ENCODE data around the gene AUTS2. TPM values are rescaled to one million over a fixed set of nuclear protein-coding genes. Genes with fewer than 3 reads are reported as not detected.

AUTS2 gene
- total RNA-seq, 1 experiment from 2014 or later, result not detected

DNA sequence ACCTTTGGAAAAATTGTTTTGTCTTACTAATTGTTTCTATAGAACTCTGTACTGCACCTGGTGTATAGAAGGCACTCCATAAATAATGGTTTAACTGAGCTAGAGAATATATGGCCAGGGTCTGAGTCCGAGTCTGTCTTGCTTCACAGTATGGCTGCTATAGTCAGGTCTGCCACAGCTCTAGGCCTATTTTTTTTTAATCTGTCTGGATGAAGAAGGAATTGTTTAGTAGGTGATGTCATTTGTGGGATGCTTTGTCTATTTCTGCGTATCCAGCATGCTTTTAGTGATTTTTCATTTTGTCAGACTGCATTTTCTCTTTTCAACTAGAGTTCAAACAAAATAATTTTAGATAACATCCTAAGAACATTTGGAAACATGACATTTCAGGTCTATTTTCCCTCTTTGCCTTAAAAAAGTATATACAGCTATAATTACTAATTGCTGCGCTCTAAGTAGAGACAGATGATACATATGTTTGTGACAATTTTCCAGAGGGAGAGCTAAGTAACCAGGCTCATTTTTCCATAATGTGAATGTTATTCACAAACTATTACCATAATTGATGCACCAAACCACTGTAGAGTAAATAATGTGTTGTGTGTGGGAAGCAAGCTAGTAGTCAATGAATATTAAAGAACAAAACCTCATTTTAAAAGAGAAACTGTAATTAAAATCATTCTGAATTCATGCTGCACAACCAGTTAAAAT lies 361.7 kb downstream of the AUTS2 start:
- no peaks in the 10 kb centered on the region for H3K4me1 ChIP-seq (replicated peaks)
- no peaks in the 10 kb centered on the region for H3K27me3 ChIP-seq (replicated peaks)
- no peaks in the 10 kb centered on the region for H3K9me3 ChIP-seq (replicated peaks)
- no peak overlapping the region for H3K27ac ChIP-seq
- H3K4me3 ChIP-seq, result no peak overlapping the region
- no peaks in the 10 kb centered on the region for H3K36me3 ChIP-seq
- DNase-seq (ENCODE audit: low read depth in 1 of 2, low spot score in 2 of 2), result no peak

DNA sequence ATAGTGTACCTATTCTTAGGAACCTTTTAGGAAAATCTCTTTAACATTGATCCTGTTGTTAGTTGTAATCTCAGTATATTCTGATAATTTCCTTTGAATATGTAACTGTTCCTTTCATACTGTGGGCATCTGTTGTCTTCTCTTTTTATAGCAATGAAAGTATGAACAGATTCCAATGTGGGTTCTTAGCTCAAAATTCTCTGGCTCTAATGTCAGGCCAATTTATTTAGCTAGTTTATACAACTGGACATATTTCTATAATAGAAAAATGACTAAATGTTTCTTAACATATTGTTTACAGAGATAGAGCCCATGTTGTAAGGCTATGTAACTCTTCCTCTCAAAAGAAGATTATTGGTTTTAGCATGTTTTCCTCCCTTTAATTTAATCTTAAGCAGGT lies 363.2 kb downstream of the AUTS2 start:
- H3K9me3 ChIP-seq (replicated peaks), result no peaks in the 10 kb centered on the region
- H3K4me3 ChIP-seq, result no peak overlapping the region
- no peaks in the 10 kb centered on the region for H3K27me3 ChIP-seq (replicated peaks)
- H3K4me1 ChIP-seq (replicated peaks), result no peaks in the 10 kb centered on the region
- no peak overlapping the region for H3K27ac ChIP-seq
- no peak for DNase-seq (ENCODE audit: low read depth in 1 of 2, low spot score in 2 of 2)
- no peaks in the 10 kb centered on the region for H3K36me3 ChIP-seq

DNA sequence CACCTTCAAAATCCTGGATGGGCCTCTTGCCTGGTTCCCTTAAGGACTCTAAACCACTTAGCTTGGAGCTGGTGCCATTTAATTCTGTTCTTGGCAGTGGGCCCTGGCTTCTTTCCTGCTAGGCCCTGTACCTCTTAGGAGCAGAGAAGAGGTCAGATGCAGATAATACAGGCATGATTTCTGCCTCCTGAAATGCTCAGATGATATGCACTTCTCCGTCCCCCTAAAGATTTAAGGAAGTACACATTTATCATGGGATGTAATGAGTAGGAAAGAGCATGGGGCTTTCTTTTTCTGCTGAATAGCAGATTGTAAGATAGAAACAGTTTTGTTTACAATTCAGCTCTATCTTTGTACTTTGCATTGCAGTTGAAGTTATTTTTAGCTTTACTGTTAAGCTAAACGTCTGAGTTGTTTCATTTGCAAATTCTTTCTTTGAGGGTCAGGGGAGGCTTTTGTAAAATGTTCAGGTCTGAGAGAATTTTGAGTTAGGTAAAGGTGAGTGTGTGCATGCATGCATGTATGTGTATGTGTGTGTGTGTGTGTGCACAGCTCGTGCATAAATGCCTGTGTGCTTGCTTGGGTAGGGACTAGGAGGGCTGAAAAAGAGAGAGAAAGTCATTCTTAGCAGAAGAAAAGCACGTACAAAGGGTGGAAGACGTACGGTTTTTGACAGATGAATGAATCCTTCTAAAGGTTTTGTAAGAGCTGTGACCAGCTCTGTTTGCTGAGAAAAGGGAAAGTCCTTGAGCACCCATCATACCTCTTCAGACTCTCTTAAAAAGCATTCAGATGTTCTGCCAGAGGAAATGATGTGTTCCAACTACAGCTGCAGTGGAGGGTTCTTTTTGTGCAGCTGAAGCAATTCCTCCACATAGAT lies 364.2 kb downstream of the AUTS2 start:
- Histone ChIP-seq H3K4me1 (replicated peaks) (no peaks in the 10 kb centered on the region), H3K4me3 (no peak overlapping the region), H3K27ac (no peak overlapping the region), H3K9me3 (replicated peaks) (no peaks in the 10 kb centered on the region), H3K36me3 (no peaks in the 10 kb centered on the region), H3K27me3 (replicated peaks) (no peaks in the 10 kb centered on the region)
- no peak for DNase-seq (ENCODE audit: low read depth in 1 of 2, low spot score in 2 of 2)

DNA sequence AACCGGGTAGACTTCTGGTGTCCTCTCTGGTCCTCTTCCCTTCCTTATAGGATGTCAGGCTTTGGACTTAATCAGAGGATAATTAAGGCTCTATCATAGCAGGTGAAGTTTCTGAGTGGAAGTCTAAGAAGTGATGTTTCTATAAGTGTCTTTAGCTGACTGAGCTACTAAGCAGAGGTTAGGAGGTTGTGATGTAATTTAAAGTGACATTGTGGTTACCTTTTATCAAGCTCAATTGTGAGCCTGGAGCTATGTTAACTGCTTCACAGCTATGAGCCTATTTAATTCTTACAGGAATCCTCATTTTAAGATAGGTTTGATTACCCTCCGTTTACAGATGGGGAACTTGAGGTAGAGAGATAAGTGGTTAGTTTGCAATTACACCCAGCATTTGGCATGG lies 365.1 kb downstream of the AUTS2 start:
- no peak for DNase-seq (ENCODE audit: low read depth in 1 of 2, low spot score in 2 of 2)
- H3K9me3 ChIP-seq (replicated peaks), result no peaks in the 10 kb centered on the region
- no peaks in the 10 kb centered on the region for H3K4me1 ChIP-seq (replicated peaks)
- no peak overlapping the region for H3K4me3 ChIP-seq
- no peaks in the 10 kb centered on the region for H3K27me3 ChIP-seq (replicated peaks)
- no peaks in the 10 kb centered on the region for H3K36me3 ChIP-seq
- no peak overlapping the region for H3K27ac ChIP-seq

DNA sequence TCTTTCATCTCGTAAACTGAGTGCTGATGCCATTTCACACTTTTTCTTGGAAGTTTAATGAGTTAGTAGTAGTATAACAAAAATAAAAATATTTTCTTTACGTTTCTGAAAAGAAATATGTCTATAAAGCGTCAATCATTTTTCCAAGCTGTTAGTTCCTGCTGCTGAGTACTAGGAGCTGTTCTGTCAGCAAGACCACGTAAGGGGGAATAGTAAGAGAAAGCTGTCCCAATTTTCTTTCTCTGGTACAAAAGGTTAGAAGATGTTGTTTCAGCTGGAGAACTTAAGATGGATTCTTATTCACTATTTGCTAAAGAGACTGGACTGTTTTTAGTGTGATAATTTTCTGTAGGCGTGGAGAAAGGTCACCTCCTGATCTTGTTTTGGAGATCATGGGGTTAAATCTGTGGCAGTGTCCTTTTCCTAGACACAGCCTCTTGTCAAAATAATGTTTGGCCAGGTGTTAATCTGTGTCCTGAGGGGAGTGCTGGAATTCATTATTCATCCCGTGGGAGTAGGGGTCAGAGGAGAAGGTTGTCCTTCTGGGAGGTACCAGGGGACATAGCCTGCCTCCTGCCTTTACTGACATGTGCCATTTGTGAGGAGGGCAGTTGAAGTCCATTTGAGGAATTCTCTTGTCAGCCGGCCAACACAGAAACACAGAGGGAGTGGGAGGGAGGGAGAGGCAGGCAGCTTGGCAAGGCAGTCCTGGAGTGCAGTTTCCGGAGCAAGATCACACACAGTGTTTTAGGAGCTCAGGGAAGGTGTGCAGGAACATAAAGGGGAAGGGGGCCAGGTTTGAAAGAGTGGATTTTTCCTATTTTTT lies 368.7 kb downstream of the AUTS2 start:
- no peak for DNase-seq (ENCODE audit: low read depth in 1 of 2, low spot score in 2 of 2)
- H3K36me3 ChIP-seq, result no peaks in the 10 kb centered on the region

DNA sequence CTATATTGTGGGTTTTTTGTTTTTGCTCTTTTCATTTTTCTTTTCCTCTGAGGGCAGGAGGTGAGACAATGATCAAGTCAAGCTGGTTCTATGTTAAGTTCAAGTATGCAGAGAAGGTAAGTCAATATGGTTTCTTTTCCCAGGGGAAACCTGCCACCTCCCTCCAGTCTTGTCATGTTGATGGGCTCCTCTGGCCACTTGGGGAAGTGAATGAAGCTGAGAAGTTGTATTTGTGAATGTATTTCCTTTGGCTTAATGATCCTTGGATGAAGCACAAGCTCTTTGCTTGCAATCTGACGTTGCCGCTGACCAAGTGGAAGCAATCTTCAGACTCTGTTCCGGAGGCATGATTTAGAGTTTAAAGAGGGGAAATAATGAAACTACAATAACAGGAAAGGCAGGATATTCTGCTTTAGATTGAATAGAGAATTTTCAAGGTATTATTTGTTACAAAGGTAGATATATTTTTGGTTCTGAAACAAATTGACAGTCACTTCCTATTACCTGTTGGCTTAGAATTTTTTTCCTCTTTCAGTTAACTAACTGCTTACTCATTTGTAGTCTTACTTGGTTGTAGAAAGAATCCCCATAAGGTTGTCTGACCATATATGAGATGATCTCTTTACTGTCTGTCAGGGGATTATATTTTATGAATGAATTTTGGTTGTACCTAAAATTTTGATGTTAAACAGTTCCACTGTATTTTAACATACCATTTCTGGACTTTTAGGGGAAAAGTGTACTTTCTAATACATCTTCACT lies 369.6 kb downstream of the AUTS2 start:
- Histone ChIP-seq H3K4me3 (no peak overlapping the region), H3K27ac (no peak overlapping the region), H3K27me3 (replicated peaks) (no peaks in the 10 kb centered on the region), H3K36me3 (no peaks in the 10 kb centered on the region), H3K4me1 (replicated peaks) (no peaks in the 10 kb centered on the region), H3K9me3 (replicated peaks) (no peaks in the 10 kb centered on the region)
- DNase-seq (ENCODE audit: low read depth in 1 of 2, low spot score in 2 of 2), result no peak

More for the DNA sequence above, 368.7 kb downstream of the AUTS2 start:
- H3K27ac ChIP-seq, result no peak overlapping the region
- no peak overlapping the region for H3K4me3 ChIP-seq
- no peaks in the 10 kb centered on the region for H3K27me3 ChIP-seq (replicated peaks)
- no peaks in the 10 kb centered on the region for H3K9me3 ChIP-seq (replicated peaks)
- no peaks in the 10 kb centered on the region for H3K4me1 ChIP-seq (replicated peaks)

DNA sequence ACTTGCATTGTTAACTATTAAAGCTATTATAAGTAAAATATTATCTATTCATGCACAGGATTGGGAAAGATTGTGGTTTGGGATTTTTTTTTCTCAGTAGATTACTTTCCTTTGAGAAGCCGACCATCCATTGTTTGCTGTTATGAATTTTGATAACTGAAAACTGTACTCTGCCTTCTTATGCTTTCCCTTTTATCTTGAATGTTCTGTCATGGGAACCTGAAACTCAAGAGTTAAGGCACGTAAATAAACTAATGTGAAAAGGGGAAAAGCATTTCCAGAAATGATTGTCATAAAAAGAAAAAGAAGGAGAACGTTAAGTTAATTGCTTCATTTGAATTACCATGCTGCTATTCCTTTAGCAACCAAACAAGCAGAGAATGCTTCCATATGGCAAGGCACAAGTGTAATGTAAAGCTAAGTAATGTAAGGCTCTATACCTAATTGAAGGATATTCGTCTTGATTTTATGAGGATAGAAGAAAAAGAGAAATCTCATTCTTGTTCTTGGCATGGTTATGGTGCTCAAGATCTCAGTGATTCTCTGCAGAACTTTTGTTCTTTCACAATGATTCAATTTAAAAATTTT lies 370.8 kb downstream of the AUTS2 start:
- H3K9me3 ChIP-seq (replicated peaks), result no peaks in the 10 kb centered on the region
- no peaks in the 10 kb centered on the region for H3K27me3 ChIP-seq (replicated peaks)
- no peak overlapping the region for H3K4me3 ChIP-seq
- no peaks in the 10 kb centered on the region for H3K36me3 ChIP-seq
- H3K27ac ChIP-seq, result no peak overlapping the region
- DNase-seq (ENCODE audit: low read depth in 1 of 2, low spot score in 2 of 2), result no peak
- H3K4me1 ChIP-seq (replicated peaks), result no peaks in the 10 kb centered on the region

DNA sequence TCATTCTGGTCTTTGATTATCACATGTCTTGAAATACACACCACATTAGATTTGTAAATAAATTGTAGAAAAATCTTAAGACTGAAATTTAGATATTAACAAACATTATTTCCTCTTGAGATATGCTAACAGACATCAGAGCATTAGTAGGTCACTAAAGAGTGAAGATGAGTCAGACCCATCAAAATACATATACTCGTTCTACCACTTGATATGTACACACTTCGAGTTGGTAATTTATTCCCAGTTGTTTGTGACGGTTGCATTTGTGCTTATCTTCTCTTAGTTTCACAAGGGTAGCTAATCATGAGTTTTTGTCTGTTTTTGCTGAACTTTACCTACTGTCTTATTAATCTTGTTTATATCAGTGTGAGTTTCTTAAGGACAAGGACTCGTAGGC lies 383.4 kb downstream of the AUTS2 start:
- no peaks in the 10 kb centered on the region for H3K27me3 ChIP-seq (replicated peaks)
- no peaks in the 10 kb centered on the region for H3K4me1 ChIP-seq (replicated peaks)
- H3K4me3 ChIP-seq, result no peak overlapping the region
- no peak for DNase-seq (ENCODE audit: low read depth in 1 of 2, low spot score in 2 of 2)
- H3K36me3 ChIP-seq, result no peaks in the 10 kb centered on the region
- H3K9me3 ChIP-seq (replicated peaks), result no peaks in the 10 kb centered on the region
- no peak overlapping the region for H3K27ac ChIP-seq

DNA sequence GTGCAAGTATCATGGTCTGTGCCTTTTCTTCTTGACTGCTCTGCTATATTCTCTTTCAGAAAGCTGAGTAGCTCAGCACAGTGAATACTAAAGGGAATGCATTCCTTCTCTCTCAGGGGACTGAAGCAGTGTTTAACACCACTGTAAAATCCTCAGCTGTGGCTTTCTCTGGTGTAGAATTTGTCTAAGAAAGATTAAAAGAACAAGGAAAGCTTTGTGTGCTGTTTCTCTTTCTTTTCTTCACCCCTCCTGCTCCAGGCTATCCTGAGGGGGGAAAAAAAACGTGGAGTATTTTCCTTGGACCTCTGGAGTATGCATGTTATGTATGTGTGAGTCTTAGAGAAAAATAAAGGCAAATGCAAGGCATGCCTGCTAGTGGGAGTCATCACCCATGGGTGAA lies 383.9 kb downstream of the AUTS2 start:
- H3K4me3 ChIP-seq, result no peak overlapping the region
- H3K4me1 ChIP-seq (replicated peaks), result no peaks in the 10 kb centered on the region
- H3K27me3 ChIP-seq (replicated peaks), result no peaks in the 10 kb centered on the region
- no peak for DNase-seq (ENCODE audit: low read depth in 1 of 2, low spot score in 2 of 2)
- H3K27ac ChIP-seq, result no peak overlapping the region
- no peaks in the 10 kb centered on the region for H3K36me3 ChIP-seq
- H3K9me3 ChIP-seq (replicated peaks), result no peaks in the 10 kb centered on the region

DNA sequence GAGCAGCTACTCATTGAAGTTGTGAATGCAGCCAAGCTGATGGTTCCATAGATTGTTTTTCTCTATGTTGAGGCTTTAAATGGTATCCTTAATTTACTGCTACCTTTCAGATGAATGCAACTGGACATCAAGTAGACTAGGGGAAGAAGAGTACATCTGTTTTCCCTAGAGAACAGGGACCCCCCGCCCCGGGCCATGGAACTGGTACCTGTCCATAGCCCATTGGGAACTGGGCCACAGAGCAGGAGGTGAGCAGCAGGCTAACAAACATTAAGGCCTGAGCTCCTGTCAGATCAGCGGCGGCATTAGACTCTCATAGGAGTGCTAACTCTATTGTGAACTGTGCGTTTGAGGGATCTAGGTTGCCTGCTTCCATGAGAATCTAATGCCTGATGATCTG lies 391.3 kb downstream of the AUTS2 start:
- Histone ChIP-seq H3K9me3 (replicated peaks) (0 out of 2 replicates have a peak, but pooled peaks cover 2% of the 10 kb centered on the region), H3K27me3 (replicated peaks) (no peaks in the 10 kb centered on the region), H3K36me3 (no peaks in the 10 kb centered on the region), H3K4me3 (no peak overlapping the region), H3K27ac (no peak overlapping the region), H3K4me1 (replicated peaks) (no peaks in the 10 kb centered on the region)
- no peak for DNase-seq (ENCODE audit: low read depth in 1 of 2, low spot score in 2 of 2)

DNA sequence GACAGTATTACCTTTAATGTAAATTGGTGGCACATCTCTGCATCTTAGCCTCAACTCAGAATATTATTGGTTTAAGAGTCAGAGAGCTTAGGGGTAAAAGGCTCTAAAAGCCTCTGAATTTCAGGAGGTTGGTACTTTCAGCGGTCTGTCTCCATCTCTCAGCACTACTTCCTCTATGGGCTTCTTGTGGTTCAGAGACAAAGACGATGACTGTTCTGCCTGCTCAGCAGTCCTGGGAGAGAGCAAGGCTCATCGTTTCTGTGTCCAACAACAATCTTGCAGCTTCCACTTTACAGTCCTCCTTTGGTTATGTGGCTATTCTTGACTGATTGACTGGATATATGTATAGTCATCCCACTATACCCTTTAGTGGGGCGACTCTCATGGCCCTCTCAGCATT lies 394.7 kb downstream of the AUTS2 start:
- Histone ChIP-seq H3K9me3 (replicated peaks) (0 out of 2 replicates have a peak, but pooled peaks cover 2% of the 10 kb centered on the region), H3K27ac (no peak overlapping the region), H3K4me1 (replicated peaks) (no peaks in the 10 kb centered on the region), H3K4me3 (no peak overlapping the region), H3K27me3 (replicated peaks) (no peaks in the 10 kb centered on the region), H3K36me3 (no peaks in the 10 kb centered on the region)
- DNase-seq (ENCODE audit: low read depth in 1 of 2, low spot score in 2 of 2), result no peak

DNA sequence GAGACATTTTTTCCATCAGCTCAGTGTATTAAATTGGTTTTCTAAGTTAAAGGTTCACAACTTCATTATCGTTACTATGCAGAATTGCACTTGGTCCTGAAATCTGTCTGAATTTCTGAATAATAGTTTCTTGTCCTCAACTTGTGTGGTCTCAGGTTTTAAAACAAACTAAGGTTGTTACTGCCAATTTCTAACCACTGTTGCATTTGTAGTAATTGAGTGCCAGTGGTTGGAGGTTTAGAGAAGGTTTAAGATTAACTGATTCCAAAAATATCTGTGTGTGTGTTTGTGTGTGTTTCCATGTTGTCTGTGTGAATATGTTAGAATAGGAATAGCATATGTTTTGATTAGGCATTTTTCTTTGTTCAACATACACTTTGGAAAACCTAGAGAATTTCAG lies 395.9 kb downstream of the AUTS2 start:
- H3K4me1 ChIP-seq (replicated peaks), result no peaks in the 10 kb centered on the region
- no peaks in the 10 kb centered on the region for H3K27me3 ChIP-seq (replicated peaks)
- 0 out of 2 replicates have a peak, but pooled peaks cover 2% of the 10 kb centered on the region for H3K9me3 ChIP-seq (replicated peaks)
- DNase-seq (ENCODE audit: low read depth in 1 of 2, low spot score in 2 of 2), result no peak
- no peak overlapping the region for H3K27ac ChIP-seq
- H3K4me3 ChIP-seq, result no peak overlapping the region
- H3K36me3 ChIP-seq, result no peaks in the 10 kb centered on the region

Measured in SJSA1 (cell line).